GM23338 (cell line): ENCODE data around the gene CCNB1. TPM values are rescaled to one million over a fixed set of nuclear protein-coding genes. Genes with fewer than 3 reads are reported as not detected.

ENCODE experiments used
- polyA plus RNA-seq: library from polyadenylated mRNA; unstranded; fragments of >200 nt; fragmentation: Nextera tagmentation; extraction: Ambion mirVana; gene quantifications from 2 replicates; pipeline ENCODE4 v1.2.1, GENCODE V29; 2016
- small RNA-seq: library from RNA; depleted of rRNA; stranded (forward); fragments of <200 nt; gene quantifications from one replicate; pipeline ENCODE3, GENCODE V24; 2014; ENCODE audit warnings: low replicate concordance
- total RNA-seq: library from RNA; depleted of rRNA; stranded (reverse); fragments of >200 nt; shearing (Covaris generic); gene quantifications from 2 replicates; pipeline ENCODE4 v1.2.3, GENCODE V29; 2014; rRNA removed

The CCNB1 gene
- total and polyA plus RNA-seq, 2 experiments from 2014 or later: 273 to 400 TPM

Small RNA genes lying within 50 kb of the gene (small RNA-seq; reads per million reads assigned to genes)
- not detected for gene SNORA50D

Other genes with a start within 250 kb of the CCNB1 start
- gene SLC30A5, start 73.1 kb upstream of the CCNB1 start, total RNA-seq: 39.7 and 43.2 TPM in 2 replicates
- gene SLC30A5, start 73.1 kb upstream of the CCNB1 start, polyA plus RNA-seq: 33.7 and 38.2 TPM in 2 replicates
- gene CENPH, start 22.4 kb downstream of the CCNB1 start, total RNA-seq: 95.1 and 99.4 TPM in 2 replicates
- gene CENPH, start 22.4 kb downstream of the CCNB1 start, polyA plus RNA-seq: 102 and 107 TPM in 2 replicates
- gene CDK7, start 67.7 kb downstream of the CCNB1 start, total RNA-seq: 80.7 and 81.1 TPM in 2 replicates
- gene CDK7, start 67.7 kb downstream of the CCNB1 start, polyA plus RNA-seq: 69.4 and 78.4 TPM in 2 replicates
- 1.5 and 1.6 TPM in 2 replicates for gene CCDC125, start 165.7 kb downstream of the CCNB1 start, total RNA-seq
- 3.4 TPM in 2 replicates for gene CCDC125, start 165.7 kb downstream of the CCNB1 start, polyA plus RNA-seq
- gene AK6, start 202.4 kb downstream of the CCNB1 start, total RNA-seq: 37.3 and 62.5 TPM in 2 replicates
- gene AK6, start 202.4 kb downstream of the CCNB1 start, polyA plus RNA-seq: 232 and 260 TPM in 2 replicates
- 65.1 and 77.1 TPM in 2 replicates for gene TAF9, start 202.4 kb downstream of the CCNB1 start, total RNA-seq
- gene TAF9, start 202.4 kb downstream of the CCNB1 start, polyA plus RNA-seq: 121 and 146 TPM in 2 replicates
- gene RAD17, start 202.7 kb downstream of the CCNB1 start, total RNA-seq: 29.0 and 30.8 TPM in 2 replicates
- gene RAD17, start 202.7 kb downstream of the CCNB1 start, polyA plus RNA-seq: 38.8 and 44.0 TPM in 2 replicates
- gene MARVELD2, start 248.0 kb downstream of the CCNB1 start, total RNA-seq: 24.1 and 24.8 TPM in 2 replicates
- 9.0 and 10.0 TPM in 2 replicates for gene MARVELD2, start 248.0 kb downstream of the CCNB1 start, polyA plus RNA-seq